Heart right ventricle (tissue), 16 donors: ENCODE data around the gene DDOST. TPM values are rescaled to one million over a fixed set of nuclear protein-coding genes. Genes with fewer than 3 reads are reported as not detected.
A peak's percentile ranks its signal among the peaks of the same experiment; 100 is the strongest.

Source experiments
- ATAC-seq, 8 donors: fragments of 200-7000 bp; cut with Tn5 transposase; one replicate each; pipeline ENCODE4 v1.9.1; 2020; ENCODE audit warnings: mild to moderate bottlenecking in 8 of 8, moderate library complexity in 8 of 8, moderate number of reproducible peaks in 1 of 8
- DNase-seq, 2 donors: peaks; one replicate each; pipeline ENCODE4 v3.0.0-alpha.2; 2020
- H3K27ac ChIP-seq, 10 donors: fragments of 200-600 bp; sonication (generic) in 2 of 10; one replicate each; pipeline versions ENCODE4 v1.5.0 to v1.8.0; 2020 to 2022; ENCODE audit warnings: mild to moderate bottlenecking in 3 of 10
- H3K27me3 ChIP-seq, 7 donors: fragments of 200-600 bp; one replicate each; pipeline ENCODE4 v1.8.0; 2021 to 2022; ENCODE audit warnings: mild to moderate bottlenecking in 2 of 7
- H3K36me3 ChIP-seq, 9 donors: fragments of 200-600 bp; sonication (generic) in 1 of 9; one replicate each; pipeline versions ENCODE4 v1.5.0 to v1.8.0; 2020 to 2022; ENCODE audit warnings: mild to moderate bottlenecking in 2 of 9
- H3K4me1 ChIP-seq, 9 donors: fragments of 200-600 bp; sonication (generic) in 1 of 9; one replicate each; pipeline versions ENCODE4 v1.5.0 to v1.8.0; 2020 to 2022; ENCODE audit warnings: mild to moderate bottlenecking in 4 of 9
- H3K4me3 ChIP-seq, 10 donors: fragments of 200-600 bp; sonication (generic) in 2 of 10; one replicate each; pipeline versions ENCODE4 v1.5.0 to v1.8.0; 2020 to 2022; ENCODE audit warnings: mild to moderate bottlenecking in 7 of 10, moderate library complexity in 2 of 10
- H3K9me3 ChIP-seq, 11 donors: fragments of 200-600 bp in 10 of 11; sonication (generic) in 2 of 11; one replicate each; pipeline versions ENCODE4 v1.5.0 to v1.8.0; 2013 to 2022; ENCODE audit warnings: mild to moderate bottlenecking in 2 of 11, control low read depth in 1 of 11, moderate library complexity in 1 of 11
- WGBS, 2 donors: extraction: QIAGEN DNeasy Blood & Tissue Kit; methylation state at CpG; one replicate each; pipeline ENCODE4 v1.1.7; 2013; ENCODE audit warnings: inconsistent platforms in 1 of 2; 5-methylcytosine and 5-hydroxymethylcytosine counted together
- intact Hi-C, 10 donors: fragments of 100-400 bp; cut with DNase I; formaldehyde crosslinking; loops; one replicate each; pipeline versions ENCODE4 v1.11.1 to v1.14.2; 2022
- polyA plus RNA-seq, 2 donors: library from polyadenylated mRNA; stranded (reverse); fragments of 200-250 nt; gene quantifications; one replicate each; pipeline ENCODE4 v1.2.3, GENCODE V29; 2013
- total RNA-seq, 10 donors: library from RNA; stranded (reverse); fragmentation: NEBNext Ultra II Directional in 3 of 10; extraction: Animal tissue kit (Norgen Biotek cat#: 25700) in 3 of 10; gene quantifications; one replicate each; pipeline versions ENCODE4 v1.2.1 to v1.2.4, GENCODE V29; 2021 to 2023
- TF ChIP-seq, protein P1 (sequence below), 9 donors: fragments of 200-600 bp; sonication (generic) in 2 of 9; IDR thresholded peaks; one replicate each; pipeline versions ENCODE4 v1.5.0 to v1.8.0; 2021 to 2022; ENCODE audit warnings: antibody characterized with exemption in 9 of 9, mild to moderate bottlenecking in 5 of 9, moderate library complexity in 1 of 9
- donor health status: Arrhythmogenic right ventricular cardiomyopathy.
- donor health status: ischemic (EF 13 %, LVEDD 7.1; RV severe dilation, severe dysfunction).
- donor health status: healthy with polysubstance abuse.
- donor health status: DM: no; HTN: yes; CAD: no.
- donor health status: DM: no; HTN: no; CAD: no.
- donor health status: ischemic (EF 25% LVEDD 6.9; RV normal size, moderate dysfunction).
- donor health status: ischemic (EF 25% LVEDD 5.7; RV mildly dilated, moderate dysfunction).
- donor health status: healthy.
- donor health status: DM: yes; HTN: yes; CAD: no.
- donor health status: Ischemic cardiomyopathy.
- donor health status: ischemic (EF 35%, LVEDD 5.7; RV mildly dilated, moderate dysfunction).
- donor health status: nonischemic (EF 11% LVEDD 7.7; RV severe dilation, severe dysfunction).
- donor health status: DM: yes; HTN: yes; CAD: no.
- donor health status: PGD.
- donor health status: ischemic (EF 29% LVEDD 5.4; RV normal size, mild dysfunction).
- donor health status: nonischemic (EF 23%, LVEDD 6.1; RV moderate dilation, normal function).

The DDOST gene
- total and polyA plus RNA-seq, 12 donors = 98.8 to 222 (median 124) TPM

DNA sequence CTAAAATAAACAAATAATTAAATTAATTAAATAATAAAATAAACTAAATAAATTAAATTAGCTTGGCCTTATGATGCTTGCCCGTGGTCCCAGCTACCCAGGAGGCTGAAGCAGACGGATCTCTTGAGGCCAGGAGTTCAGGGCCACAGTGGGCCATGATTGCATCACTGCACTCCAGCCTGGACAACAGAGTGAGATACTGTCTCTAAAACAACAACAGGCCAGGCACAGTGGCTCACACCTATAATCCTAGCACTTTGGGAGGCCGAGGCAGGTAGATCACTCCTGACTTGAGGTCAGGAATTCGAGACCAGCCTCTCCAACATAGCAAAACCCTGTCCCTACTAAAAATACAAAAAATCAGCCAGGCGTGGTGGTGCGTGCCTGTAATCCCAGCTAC lies 40.2 kb downstream of the DDOST start:
- H3K27ac ChIP-seq = no peak overlapping the region
- TF ChIP-seq, protein P1, sequence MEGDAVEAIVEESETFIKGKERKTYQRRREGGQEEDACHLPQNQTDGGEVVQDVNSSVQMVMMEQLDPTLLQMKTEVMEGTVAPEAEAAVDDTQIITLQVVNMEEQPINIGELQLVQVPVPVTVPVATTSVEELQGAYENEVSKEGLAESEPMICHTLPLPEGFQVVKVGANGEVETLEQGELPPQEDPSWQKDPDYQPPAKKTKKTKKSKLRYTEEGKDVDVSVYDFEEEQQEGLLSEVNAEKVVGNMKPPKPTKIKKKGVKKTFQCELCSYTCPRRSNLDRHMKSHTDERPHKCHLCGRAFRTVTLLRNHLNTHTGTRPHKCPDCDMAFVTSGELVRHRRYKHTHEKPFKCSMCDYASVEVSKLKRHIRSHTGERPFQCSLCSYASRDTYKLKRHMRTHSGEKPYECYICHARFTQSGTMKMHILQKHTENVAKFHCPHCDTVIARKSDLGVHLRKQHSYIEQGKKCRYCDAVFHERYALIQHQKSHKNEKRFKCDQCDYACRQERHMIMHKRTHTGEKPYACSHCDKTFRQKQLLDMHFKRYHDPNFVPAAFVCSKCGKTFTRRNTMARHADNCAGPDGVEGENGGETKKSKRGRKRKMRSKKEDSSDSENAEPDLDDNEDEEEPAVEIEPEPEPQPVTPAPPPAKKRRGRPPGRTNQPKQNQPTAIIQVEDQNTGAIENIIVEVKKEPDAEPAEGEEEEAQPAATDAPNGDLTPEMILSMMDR (IDR thresholded peaks at IDR 0.05) = no peak
- no peak overlapping the region for H3K4me3 ChIP-seq
- DNase-seq = no peak
- H3K27me3 ChIP-seq = no peaks in the 10 kb centered on the region
- intact Hi-C loops = no loop called here
- no peak for ATAC-seq
- 71 to 78% methylated on average over 6 of the region's 6 CpGs for WGBS, 2 donors
- H3K4me1 ChIP-seq = peaks cover 4 to 24% (median 8%) of the 10 kb centered on the region in 9 donors
- H3K9me3 ChIP-seq = no peaks in the 10 kb centered on the region
- H3K36me3 ChIP-seq = no peaks in the 10 kb centered on the region

DNA sequence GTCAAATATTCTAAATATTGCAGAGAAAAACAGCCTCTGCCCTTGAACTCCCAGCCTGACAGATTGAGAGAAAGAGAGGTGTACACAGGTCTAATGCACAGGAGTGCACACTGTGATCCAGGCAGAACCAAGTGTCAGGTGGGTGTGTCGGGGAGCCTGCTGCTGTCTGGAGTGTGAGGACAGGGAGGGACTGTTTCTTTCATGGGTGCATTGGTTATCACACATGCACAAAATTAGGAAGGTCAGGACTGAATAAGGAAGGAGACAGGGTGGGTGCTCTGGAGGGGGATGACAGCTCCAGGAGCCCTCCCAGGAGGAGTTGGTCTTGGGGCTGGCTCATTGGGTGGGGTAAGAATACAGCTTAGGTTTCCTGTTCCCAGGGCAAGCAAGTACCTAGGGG lies 41.2 kb downstream of the DDOST start:
- TF ChIP-seq, protein P1 (IDR thresholded peaks at IDR 0.05) = no peak
- Histone ChIP-seq H3K36me3 (no peaks in the 10 kb centered on the region), H3K27ac (no peak overlapping the region), H3K4me3 (no peak overlapping the region), H3K27me3 (no peaks in the 10 kb centered on the region), H3K9me3 (no peaks in the 10 kb centered on the region), H3K4me1 (peaks cover 5 to 29% (median 13%) of the 10 kb centered on the region in 9 donors)
- intact Hi-C loops = no loop called here
- ATAC-seq (no peak), DNase-seq (no peak)
- WGBS, 2 donors = 88 to 94% methylated on average over 1 of the region's 1 CpG

DNA sequence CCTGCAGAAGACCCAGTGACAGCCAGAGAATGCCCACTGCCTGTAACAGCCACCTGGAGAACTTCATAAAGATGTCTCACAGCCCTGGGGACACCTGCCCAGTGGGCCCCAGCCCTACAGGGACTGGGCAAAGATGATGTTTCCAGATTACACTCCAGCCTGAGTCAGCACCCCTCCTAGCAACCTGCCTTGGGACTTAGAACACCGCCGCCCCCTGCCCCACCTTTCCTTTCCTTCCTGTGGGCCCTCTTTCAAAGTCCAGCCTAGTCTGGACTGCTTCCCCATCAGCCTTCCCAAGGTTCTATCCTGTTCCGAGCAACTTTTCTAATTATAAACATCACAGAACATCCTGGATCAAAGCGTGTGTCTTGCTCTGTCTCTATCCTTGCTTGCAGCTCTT lies 42.6 kb downstream of the DDOST start:
- no peaks in the 10 kb centered on the region for H3K27me3 ChIP-seq
- intact Hi-C loops = no loop called here
- H3K27ac ChIP-seq = peak overlapping the region in 7 of 10 donors; percentile 20 to 59 (median 51)
- H3K9me3 ChIP-seq = no peaks in the 10 kb centered on the region
- TF ChIP-seq, protein P1 (IDR thresholded peaks at IDR 0.05) = no peak
- WGBS, 2 donors = 53 to 64% methylated on average over 4 of the region's 4 CpGs
- ATAC-seq (peak in 7 of 8 donors; percentile 25 to 85 (median 74)), DNase-seq (no peak)
- no peak overlapping the region for H3K4me3 ChIP-seq
- H3K4me1 ChIP-seq = peaks cover 5 to 36% (median 16%) of the 10 kb centered on the region in 9 donors
- H3K36me3 ChIP-seq = no peaks in the 10 kb centered on the region

DNA sequence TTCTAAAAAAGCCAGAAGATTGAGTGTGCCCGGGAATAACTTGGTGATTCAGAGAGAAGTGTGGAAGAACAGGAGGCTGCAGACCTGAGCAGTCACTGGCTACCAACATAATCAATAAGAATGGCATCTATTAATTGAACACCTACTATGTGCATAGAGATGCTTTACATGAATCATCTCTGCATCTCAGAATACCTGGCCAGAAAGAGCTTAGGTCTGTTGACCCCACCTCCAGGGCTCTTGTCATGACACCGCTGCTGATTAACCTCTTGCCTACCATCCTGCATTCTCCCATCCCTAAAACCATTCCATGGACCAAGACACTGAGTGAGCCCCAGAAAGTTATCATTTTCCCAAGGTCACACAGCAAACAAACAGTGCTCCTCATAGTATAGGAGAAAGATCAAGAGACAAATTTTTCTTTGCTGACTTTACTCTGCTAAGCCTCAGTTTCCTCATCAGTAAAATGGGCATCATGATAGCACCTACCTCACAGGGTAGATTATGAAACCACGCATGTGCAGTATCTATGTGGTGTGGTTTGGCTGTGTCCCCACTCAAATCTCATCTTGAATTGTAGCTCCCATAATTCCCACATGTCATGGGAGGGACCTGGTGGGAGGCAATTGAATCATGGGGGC lies 44.2 kb downstream of the DDOST start:
- peak overlapping the region in 2 of 10 donors; percentile 2 to 5 for H3K4me3 ChIP-seq
- intact Hi-C loops = no loop called here

More for the DNA sequence above, 44.2 kb downstream of the DDOST start:
- H3K9me3 ChIP-seq = no peaks in the 10 kb centered on the region
- H3K27ac ChIP-seq = peak overlapping the region in 8 of 10 donors; percentile 12 to 78 (median 56)
- TF ChIP-seq, protein P1 (IDR thresholded peaks at IDR 0.05) = no peak
- ATAC-seq (no peak), DNase-seq (no peak)
- H3K36me3 ChIP-seq = no peaks in the 10 kb centered on the region
- H3K4me1 ChIP-seq = peaks cover 5 to 42% (median 18%) of the 10 kb centered on the region in 9 donors
- H3K27me3 ChIP-seq = no peaks in the 10 kb centered on the region
- 75 to 81% methylated on average over 3 of the region's 3 CpGs for whole genome bisulfite sequencing, 2 donors
